ENCODE results near the gene NOP53.
"Not testable (repeated sequence)": the region's sequence is repeated elsewhere in the genome, so short reads cannot be mapped to it uniquely, and the experiment has no call there.

Gene NOP53

DNA sequence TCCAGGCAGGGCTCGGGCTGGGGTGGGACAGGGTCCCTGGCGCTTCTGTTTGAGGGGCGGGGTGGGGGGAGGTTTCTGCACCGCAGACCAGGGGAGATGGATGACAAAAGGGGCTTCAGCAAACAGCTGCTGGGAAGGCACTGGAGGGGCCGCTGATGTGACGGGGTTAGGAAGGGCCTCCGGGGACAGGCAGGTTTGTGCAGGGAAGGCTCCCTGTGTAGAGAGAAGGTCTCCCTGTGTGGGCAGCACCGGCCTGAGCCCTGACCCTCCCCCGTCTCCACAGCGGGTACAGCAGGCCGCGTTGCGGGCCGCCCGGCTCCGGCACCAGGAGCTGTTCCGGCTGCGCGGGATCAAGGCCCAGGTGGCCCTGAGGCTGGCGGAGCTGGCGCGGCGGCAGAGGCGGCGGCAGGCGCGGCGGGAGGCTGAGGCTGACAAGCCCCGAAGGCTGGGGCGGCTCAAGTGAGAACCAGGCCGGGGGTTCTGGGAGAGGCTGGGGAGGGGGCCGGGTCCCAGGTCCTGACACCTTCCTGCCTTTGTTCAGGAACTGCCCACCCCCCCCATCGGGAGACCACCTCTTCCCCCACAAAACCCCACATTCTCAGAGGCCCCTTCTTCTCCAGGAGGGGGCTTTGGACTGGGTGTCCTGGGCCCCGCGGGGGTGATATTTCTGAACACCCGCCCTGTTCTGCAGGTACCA is 9.9 kb downstream of the NOP53 start:
- DNase-seq: no peak

DNA sequence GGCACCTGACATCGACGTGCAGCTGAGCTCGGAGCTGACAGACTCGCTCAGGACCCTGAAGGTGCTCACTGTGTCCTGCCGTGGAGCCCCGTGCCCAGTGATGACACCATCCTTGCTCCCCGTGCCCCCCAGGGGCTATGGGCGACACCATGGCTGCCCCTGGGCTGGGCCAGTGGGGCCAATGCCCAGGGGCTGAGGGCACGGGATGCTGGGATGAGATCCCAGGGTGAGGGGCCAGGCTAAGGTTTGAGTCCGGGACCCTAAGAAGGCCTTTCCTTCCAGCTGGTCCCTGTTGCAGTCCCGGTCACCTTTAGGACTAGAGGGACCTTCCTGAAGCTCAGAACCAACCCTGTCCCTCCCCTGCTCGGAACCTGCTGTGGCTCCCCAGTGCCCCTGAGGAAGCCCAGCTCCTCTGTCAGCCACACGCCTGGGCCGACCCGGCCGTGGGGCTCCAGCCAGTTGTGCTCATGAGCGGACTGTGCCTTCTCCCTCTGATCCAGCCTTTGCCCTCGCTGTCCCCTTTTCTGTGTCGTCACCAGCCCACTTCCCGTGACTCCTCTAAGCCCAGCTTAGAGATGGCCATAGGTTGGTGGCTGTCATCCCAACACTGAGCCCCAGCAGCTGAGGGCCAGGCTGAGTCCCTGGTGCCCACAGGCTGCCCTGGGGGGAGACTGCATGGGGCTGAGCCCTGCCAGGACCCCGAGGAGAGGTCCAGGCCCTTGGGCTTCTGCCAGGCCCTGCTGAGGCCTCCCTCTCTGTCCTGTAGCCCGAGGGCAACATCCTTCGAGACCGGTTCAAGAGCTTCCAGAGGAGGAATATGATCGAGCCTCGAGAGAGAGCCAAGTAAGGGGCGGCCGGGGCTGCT is 10.6 kb downstream of the NOP53 start:
- DNase-seq: no peak

DNA sequence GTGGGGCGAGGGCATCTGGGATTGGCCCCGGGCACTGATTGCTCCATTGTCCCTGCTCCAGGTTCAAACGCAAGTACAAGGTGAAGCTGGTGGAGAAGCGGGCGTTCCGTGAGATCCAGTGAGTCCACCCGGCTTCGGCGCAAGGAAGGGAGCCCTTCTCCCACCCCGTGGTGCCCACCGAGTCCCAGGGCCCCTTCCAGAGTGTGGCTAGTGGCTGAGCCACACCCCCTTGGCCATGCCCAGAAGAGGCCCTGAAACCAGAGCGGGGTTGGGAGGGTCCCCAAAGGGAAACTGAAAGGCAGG is 11.2 kb downstream of the NOP53 start:
- no peak for DNase-seq

GRCh38 chr19:47756953-47757608 is 11.7 kb downstream of the NOP53 start:
- DNase-seq: no peak

DNA sequence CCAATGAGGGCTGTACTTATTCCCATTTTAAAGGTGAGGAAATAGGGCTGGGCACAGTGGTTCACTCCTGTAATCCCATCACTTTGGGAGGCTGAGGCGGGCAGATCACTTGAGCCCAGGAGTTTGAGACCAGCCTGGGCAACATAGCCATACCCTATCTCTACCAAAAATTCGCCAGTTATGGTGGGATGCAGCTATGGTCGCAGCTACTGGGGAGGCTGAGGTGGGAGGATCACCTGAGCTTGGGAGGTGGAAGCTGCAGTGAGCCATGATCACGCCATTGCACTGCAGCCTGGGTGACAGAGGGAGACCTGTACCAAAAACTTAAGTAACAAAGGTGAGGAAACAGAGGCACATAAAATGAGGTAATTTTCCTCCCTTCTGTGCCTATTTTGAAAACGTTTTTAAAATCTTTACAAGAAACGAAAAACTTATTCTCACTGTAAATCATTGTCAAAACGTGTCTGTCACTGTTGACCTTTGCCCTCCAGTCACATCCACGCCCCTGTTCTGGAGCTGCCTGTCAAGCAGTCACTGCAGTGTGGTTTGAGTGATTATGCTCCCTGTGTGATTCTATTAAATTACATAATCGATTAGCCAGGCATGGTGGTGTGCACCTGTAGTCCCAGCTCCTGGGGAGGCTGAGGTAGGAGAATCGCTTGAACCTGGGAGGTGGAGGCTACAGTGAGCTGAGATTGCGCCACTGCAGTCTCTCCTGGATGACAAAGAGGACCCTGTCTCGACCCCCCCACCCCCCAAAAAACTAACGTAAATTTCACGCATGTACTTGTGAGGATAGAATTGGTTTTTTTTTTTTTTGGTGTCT is 12.5 kb downstream of the NOP53 start:
- no peak for DNase-seq

GRCh38 chr19:47758443-47758804 is 13.1 kb downstream of the NOP53 start:
- DNase-seq: no peak

DNA sequence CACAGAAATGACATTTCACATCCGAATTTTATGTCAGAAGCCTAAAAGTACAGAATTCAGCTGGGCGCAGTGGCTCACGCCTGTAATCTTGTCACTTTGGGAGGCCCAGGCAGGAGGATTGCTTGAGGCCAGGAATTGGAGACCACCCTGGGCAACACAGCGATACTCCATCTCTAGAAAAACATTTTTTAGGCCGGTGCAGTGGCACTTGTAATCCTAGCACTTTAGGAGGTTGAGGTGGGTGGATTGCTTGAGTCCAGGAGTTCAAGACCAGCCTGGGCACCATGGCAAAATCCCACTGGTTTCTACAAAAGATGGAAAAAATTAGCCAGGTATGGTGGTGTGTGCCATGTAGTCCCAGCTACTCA is 15.3 kb downstream of the NOP53 start:
- DNase-seq: no peak

DNA sequence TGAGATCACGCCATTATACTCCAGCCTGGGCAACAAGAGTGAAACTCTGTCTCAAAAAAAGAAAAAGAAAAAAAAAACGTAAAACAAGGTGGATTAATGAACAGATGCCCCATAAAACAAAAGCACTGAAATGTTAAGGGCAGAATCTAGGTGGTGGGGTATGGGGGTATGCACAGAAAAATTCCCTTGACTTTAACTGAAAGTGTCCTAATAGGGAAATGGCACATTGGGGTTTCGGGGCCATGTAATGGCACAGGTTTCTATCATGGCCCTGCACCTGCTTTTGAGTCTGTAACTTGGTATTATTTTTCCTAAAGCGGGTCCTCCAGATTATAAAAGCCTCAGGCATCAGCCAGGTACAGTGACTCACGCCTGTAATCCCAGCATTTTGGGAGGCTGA is 16.2 kb downstream of the NOP53 start:
- no peak for DNase-seq

- no peak for DNase-seq
These were observed 16.8 kb downstream of the NOP53 start for GRCh38 chr19:47762151-47762550.

- no peak for DNase-seq
These were observed 17.4 kb downstream of the NOP53 start for GRCh38 chr19:47762615-47763308.

DNA sequence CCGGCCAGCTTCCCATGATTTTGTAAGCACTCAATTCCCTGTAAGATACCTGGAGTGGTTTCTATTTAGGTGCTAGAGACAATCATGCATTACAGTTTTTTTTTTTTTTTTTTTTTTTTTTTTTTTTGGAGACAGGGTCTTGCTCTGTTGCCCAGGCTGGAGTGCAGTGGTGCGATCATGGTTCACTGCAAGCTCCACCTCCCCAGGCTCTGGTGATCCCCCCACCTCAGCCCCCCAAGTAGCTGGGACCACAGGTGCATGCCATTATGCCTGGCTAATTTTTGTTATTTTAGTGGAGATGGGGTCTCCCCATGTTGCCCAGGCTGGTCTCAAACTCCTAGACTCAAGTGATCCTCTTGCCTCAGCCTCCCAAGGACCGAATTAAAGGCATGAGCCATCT is 19.4 kb downstream of the NOP53 start:
- DNase-seq: not testable (repeated sequence)

- DNase-seq: peak; percentile 12
These were observed 20.4 kb downstream of the NOP53 start for GRCh38 chr19:47765523-47766358.

GRCh38 chr19:47766359-47766620 is 20.9 kb downstream of the NOP53 start:
- no peak for DNase-seq

DNA sequence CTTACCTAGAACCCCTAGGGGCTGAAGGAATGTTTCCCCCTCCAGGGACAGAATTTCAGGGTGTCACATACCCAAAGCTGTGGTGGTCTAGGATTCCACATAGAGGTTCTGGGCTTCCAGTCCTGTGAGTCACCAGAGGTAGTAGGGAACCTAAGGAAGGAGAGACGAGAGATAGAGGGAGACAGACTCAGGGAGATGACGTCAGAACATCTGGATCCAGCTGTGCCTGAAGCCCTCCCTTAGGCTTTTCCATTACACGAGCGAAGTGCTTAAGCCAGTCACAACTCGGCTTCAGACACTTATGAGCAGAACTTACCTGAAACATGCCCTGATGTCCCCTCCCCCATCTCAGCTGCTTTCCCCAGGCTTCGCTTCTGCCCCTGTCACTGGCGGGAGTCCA is 21.3 kb downstream of the NOP53 start:
- no peak for DNase-seq

DNA sequence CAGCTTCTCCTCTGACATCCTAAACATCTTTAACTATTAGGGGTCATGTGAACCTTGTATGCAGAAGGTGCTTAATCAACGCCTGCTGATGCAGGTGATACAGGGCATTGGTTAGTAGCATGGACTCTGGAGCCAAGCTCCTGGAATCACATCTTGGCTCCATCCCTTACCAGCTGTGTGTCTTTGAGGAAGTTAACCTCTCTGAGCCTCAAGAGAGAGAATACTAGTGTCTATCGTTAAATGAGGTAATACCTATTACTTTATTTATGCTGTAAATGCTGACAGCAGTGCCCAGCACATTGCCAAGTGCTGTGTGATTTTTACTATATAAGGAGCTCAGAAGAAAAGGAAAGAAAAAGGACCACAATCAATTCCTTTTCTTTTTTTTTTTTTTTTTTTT is 22.0 kb downstream of the NOP53 start:
- no peak for DNase-seq

GRCh38 chr19:47768604-47769003 is 23.3 kb downstream of the NOP53 start:
- no peak for DNase-seq

DNA sequence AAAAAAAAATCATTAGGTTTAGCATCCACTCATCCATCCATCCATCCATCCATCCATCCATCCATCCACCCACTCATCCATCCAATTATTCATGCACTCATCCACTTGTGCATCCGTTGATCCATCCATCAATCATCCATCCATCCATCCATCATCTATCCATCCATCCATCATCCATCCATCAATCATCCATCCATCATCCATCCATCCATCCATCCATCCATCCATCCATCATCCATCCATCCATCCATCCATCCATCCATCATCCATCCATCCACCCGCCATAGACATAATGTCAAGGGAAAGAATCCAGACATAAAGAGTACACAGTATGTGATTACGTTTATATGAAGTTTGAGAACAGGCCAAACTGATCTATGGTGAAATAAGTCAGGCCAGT is 24.2 kb downstream of the NOP53 start:
- no peak for DNase-seq

DNA sequence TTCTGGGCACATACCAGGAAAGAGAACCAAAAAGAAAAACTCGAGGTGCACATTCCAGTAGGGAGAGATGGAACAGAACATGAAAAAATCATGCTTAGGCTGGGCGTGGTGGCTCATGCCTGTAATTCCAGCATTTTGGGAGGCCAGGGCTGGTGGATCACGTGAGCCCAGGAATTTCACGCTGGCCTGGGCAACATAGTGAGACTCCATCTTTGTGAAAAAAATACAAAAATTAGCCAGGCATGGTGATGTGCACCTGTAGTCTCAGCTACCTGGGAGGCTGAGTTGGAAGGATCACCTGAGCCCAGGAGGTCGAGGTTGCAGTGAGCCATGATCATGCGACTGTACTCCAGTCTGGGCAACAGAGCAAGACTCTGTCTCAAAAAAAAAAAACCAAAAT is 25.9 kb downstream of the NOP53 start:
- DNase-seq: not testable (repeated sequence)

DNA sequence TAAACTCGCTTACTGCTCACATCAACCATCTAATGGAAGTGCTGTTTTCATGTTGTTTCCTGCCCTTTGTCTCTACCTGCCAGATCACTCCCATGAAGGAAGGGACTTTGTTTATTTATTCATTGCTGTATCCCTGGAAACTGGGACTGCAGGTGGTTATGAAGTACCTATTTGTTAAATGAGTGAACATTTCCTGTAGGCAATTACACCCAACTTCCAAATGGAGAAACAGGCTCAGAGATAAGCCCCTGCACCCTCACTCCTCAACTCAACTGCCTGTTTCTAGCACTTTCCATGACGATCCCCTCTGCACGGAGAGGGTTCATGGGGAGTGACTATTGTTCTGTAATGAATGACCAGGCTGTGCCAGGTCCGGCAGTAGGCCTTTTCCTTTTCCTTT is 31.2 kb downstream of the NOP53 start:
- DNase-seq: no peak

DNA sequence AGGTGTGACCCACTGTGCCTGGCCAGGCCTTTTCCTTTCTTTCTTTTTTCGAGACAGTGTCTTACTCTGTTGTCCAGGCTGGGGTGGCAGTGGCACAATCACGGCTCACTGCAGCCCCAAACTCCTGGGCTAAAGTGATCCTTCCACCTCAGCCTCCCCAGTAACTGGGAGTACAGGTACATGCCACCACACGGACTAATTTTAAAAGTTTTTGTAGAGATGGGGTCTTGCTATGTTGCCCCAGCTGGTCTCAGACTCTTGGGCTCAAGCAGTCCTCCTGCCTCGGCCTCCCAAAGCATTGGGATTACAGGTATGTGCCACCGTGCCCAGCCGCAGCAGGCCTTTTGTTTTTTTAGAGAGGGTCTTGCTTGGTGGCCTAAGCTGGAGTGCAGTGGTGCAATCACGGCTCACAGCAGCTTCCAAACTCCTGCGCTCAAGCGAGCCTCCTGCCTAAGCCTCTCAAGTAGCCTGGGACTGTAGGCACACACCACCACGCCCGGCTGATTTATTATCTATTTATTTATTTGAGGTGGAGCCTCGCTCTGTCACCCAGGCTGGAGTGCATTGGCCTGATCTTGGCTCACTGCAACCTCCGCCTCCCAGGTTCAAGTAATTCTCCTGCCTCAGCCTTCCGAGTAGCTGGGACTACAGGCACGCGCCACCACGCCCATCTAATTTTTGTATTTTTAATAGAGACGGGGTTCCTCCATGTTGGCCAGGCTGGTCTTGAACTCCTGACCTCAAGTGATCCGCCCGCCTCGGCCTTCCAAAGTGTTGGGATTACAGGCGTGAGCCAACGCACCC is 32.1 kb downstream of the NOP53 start:
- DNase-seq: not testable (repeated sequence)
